Hematopoietic multipotent progenitor cell treated with erythropoietin and hydrocortisone succinate and interleukin-3 and kit ligand, for 4 days (in vitro differentiated cells): ENCODE measurements around the gene LPO.

Experiments
- DNase-seq: peaks from one replicate; pipeline ENCODE4 v3.0.0-alpha.2; 2015

LPO gene

DNA sequence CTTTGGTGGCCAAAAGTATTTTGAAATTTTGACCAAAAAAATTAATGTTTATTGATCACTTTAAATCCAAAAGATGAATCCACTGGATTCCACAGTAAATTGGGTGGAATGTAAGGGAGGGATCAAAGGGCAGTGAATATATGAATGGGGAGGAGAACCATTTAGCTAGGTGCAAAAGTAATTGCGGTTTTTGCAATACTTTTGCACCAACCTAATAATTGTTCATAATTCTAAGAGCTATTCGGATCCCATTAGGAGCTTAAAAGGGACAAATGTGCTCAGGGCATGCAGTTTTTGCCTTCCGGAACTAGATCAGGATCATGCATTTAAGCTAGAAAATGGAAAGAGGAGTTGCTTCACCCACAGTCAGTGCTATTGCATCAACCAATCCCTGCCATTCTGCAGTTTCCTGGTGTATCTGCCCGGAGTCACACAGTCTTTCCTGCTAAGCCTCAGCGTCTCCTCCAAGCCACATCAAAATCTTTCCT lies at the start of gene LPO:
LPO (plus strand) TSS at position 438 of the 488 bp plus-strand sequence. CDS start 4,396 bp downstream, outside the sequence.
- no peak for DNase-seq

DNA sequence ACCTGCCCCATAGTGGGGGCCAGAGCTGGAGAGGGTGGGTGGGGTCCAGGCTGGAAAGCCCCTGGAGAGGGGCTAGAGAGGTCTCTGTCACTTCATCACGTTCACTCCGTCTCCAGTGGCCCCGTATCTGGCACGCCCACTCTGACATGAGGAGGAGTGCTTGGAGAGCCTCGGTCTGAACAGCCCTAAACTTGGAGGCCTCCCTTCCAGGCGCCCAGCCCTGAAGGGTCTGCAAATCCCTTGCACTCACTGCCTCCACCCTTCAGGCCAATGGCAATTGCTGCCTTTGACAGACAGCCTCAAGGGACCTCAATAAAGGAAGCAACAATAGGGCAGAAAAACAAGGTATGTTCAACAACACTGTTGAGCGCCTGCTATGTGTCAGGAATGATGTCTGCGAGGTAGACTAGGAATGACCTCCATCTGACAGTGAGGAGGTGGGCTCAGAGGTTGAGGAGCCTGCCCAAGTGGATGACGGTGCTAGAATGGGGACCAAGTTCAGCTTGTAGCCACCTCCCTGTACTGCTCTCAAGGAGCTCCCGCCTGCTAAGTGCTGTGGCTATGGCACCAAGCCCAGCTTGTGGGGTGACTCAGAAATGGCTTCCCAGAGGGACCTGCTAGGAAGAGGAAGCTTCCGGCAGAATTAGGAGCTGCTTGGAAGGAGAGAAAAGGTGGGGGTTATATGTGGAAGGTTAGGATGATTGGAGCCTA lies 48.8 kb upstream of the LPO start:
- DNase-seq = peak; percentile 83

DNA sequence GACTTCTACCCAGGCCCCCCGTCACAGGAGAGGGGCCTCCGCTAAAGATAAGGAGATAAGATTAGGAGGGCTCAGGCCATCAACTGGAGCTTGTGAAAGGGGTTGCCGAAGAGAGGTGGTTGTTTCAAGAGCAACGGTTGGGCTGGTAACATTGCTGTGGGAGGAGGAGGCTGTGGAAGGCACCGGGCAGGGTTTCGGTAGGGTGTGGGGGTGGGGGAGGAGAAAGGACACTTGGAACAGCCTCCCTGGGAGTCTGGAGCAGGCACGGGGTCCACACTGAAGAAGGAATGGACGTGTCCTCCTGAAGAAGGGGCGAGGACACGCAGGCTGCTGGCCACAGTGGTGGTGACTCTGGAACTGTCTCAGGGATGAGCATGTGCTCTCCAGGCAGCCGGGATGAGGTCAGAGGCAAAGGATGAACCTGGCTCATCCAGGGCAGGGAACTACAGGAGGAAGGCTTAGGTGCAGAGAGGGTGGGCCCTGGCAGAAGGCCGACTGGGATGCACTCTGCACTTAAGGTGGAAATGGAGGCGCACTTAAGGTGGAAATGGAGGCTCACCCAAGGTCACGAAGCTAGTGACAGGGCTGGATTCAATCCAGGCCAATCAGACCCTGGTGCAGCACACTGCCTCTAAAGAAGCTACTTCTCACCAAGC lies 47.0 kb upstream of the LPO start:
- DNase-seq = peak; percentile 77

DNA sequence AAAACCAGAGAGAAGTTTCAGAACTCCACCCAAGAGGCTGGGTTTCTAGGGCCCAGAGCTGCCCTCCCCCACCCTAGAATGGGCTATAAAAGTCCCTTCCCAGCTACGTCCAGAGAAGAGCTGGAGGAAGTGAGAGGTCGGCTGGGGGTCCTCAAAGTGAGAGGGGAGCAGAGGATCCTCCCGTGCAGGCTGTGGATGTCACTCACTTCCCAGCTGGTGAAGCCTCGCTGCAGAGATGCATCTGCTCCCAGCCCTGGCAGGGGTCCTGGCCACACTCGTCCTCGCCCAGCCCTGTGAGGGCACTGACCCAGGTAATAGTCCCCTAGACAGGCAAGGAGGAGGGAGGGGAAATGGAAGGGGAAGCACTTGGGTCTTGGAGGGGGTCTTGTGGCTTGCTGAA lies 45.8 kb upstream of the LPO start, which contains the start of gene EPX:
EPX (plus strand) TSS at position 115 of the 400 bp plus-strand sequence; CDS start at position 236, 121 bp downstream.
- DNase-seq = no peak

- DNase-seq = no peak
Observed at GRCh38 chr17:58193641-58194255, 44.6 kb upstream of the LPO start.

GRCh38 chr17:58195518-58196123 lies 42.8 kb upstream of the LPO start:
- peak; percentile 35 for DNase-seq

DNA sequence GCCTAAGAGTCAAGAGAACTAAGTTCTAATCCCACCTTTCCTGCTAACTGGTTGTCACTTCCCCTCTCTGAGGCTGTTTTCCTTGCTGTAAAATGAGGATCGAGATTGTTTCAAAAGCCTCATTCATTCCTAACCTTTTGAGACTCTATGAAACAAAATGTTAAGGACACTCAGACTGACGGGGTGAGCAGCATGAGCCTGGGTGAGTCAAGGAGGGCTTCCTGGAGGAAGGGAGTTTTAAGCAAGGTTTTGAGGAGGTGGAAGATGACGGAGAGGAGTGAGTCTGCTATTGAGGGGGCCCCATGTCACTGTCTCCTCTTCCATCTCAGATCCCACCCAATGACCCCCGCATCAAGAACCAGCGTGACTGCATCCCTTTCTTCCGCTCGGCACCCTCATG lies 41.8 kb upstream of the LPO start:
- no peak for DNase-seq

- peak; percentile 82 for DNase-seq
Observed at GRCh38 chr17:58200024-58200633, 38.3 kb upstream of the LPO start.

GRCh38 chr17:58202859-58203258 lies 35.5 kb upstream of the LPO start:
- no peak for DNase-seq

DNA sequence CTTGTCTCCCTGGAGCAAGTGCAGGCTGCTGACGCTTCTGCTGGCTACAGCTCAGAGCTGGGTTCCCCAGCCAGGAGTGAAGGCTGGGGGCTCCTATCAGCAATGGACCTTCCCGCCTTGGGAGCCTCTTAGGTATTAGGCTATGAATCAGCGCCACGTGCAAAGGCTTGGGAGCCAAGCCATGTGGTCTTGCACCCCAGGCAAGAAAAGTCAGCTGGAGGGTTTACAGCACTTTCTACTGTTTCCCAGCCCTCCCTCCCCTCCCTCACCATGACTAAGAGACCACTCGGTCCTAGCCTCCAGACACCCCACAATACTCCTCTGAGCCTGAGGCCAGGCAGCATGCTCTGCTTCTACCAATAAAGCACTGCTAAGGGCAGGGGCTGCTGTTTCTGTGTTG lies 33.6 kb upstream of the LPO start:
- DNase-seq = no peak

GRCh38 chr17:58205936-58206335 lies 32.4 kb upstream of the LPO start:
- DNase-seq = no peak

DNA sequence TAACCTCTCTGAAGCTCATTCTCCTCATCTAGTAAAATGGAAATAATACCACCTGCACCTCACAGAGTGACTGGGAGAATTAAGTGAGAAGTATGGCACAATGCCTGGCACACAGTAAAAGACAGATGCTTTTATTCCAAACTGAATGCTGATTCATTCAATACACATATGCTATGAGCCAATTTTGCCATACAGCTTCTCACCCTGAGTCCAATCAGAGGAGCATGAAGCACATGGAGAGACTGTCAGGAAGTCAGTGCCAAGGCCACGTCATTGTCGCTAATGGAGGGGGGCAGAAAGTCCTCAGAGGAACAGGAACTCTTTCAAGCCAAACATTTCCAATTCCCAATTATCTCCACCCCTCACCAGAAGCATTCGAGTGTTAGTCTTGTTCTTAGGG lies 30.9 kb upstream of the LPO start:
- DNase-seq = no peak

DNA sequence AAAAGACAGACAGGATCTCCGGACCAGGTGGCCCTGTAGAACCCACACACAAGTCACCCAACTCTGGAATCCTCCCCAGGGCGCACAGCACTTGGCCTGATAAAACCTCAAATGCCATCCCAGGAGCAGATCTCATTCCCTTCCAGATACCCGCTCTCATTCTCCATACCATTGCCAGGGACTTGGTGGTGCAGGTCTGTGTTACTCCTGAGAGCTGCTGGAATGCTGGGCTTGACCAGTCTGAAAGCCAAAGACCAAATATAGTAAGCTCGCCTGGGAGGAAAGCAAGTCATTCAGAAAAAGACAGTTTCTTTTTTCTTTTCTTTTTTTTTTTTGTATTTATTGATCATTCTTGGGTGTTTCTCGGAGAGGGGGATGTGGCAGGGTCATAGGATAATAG lies 30.0 kb upstream of the LPO start:
- no peak for DNase-seq

GRCh38 chr17:58210922-58211321 lies 27.5 kb upstream of the LPO start:
- DNase-seq = no peak

DNA sequence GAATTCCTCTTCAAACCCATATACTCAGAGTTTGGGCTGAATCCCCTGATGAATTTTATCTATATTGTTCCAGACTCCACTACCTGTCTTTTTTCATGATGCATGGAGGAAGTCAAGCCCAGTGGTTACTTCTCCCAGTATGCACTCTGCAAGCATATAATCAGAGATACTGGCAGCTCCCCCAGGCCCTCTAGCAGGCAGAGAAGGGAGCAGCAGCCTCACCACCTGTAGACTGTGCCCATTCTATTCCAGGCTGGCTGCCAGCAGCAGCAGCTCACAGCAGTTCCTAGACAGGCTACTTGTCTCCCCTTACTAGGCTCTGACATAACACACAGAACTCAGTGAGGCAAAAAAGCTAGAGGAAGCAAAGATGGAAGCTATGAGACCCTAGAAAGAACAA lies 22.7 kb upstream of the LPO start:
- peak; percentile 76 for DNase-seq

DNA sequence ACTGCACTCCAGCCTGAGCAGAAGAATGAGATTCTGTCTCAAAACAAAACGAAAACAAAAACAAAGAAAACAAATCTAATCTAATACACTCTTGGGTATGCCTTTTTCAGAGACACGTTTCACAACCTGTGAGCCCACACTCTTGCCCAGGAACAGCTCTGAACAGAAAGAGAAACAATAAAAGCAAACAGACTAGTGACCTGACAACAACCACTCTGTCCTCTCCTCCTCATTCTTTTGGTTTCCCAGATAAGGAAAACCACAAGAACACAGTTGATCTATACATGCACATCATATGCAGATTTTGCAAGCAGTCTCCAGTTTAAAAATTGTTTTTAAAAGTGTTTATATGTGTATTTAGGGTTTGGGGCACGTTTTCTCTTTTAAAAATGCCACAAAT lies 20.6 kb upstream of the LPO start:
- DNase-seq = peak; percentile 87

DNA sequence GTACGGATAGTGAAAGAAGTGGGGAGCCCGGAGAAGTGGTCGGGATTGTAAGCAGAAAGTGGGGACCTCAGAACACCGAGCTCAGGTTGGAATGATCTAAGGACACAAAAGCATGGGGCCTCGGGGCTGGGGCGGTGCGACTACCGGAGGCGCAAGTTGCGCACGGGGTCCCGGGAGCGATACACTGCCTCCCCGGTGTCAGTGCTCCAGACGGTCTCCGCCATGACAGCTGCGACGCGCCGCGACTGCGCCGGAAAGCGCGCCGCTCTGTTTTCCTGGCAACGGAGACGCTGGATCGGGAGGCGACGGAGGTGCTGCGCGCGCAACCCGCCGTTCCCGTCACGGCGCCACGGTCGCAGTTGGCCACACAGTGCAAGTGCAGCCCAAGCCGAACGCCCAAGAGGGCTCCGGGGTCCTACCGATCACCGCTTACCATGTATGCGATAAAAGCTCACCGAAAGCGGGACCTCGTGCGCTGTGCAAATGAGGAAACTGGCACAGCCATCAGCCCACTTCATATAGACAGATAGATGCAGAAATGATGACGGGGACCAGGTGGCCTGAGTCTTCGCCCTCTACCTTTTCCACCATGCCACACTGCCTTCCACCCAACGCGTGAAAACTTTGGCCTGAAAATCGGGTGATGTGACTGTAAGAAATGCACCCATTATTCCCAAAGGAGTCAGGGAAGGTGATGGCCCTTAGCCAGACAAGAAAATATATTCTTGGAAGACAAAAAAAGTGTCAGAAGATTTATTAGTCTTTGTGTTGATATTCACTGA lies 19.2 kb upstream of the LPO start, which contains the start of gene MKS1:
MKS1 (minus strand) TSS at position 249 of the 782 bp plus-strand sequence; CDS start at position 224, 25 bp downstream.
- DNase-seq = peak; percentile 98

- no peak for DNase-seq
Observed at GRCh38 chr17:58219789-58220183, 18.6 kb upstream of the LPO start.

DNA sequence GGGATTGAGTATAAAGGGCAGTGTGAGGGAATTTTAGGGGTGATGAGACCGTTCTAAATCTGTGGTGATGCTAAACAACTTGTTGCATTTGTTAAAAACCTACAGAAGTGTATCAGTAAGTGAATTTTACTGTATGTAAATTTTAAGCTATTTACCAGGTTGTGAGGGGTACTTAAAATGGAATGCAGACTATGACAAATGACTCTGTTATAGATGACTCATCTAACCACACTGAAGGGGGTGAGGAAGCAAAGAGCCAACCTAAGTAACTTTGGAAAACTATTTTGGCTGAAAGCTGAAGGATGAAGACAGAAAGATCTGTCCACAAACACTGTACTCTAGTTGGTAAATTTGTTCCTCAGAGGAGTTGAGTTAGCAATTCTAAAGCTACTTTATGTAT lies 14.1 kb upstream of the LPO start:
- peak; percentile 59 for DNase-seq

GRCh38 chr17:58227733-58228132 lies 10.7 kb upstream of the LPO start:
- no peak for DNase-seq

- DNase-seq = no peak
Observed at GRCh38 chr17:58228679-58229078, 9.7 kb upstream of the LPO start.

- DNase-seq = no peak
Observed at GRCh38 chr17:58229384-58229783, 9.0 kb upstream of the LPO start.
